Measurements from ENCODE around the gene BRINP2. TPM values are rescaled to one million over a fixed set of nuclear protein-coding genes. Genes with fewer than 3 reads are reported as not detected.
"Not testable (repeated sequence)": the region's sequence is repeated elsewhere in the genome, so short reads cannot be mapped to it uniquely, and the experiment has no call there.

Gene BRINP2
- total RNA-seq, 2 donors from 2014 or later: not detected

DNA sequence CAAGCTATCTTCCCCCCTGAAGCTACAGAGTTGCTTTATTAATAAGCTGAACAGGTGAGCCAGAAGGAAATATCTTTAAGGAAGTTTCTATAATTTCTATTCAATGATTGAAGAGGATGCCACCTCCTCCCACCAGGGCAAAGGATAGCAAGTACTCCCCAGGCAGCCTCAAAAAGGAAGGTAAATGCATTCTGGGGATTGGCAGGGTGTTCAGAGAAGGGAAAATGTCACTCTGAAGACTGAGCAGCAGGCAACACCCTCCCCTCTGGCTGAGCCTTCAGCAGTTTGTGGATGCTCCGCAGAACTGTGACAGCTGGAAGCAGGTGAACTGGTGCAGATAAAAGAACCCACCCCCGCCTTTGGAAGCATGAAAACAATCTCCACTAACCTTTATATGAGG, 140.8 kb downstream of the BRINP2 start:
- Histone ChIP-seq H3K4me1 (no peaks in the 10 kb centered on the region), H3K36me3 (replicated peaks in 1 of 2; ENCODE audit: insufficient read depth in 1 of 2, low read depth in 2 of 2) (no peaks in the 10 kb centered on the region), H3K9me3 (no peaks in the 10 kb centered on the region), H3K27ac (no peak overlapping the region), H3K4me3 (no peak overlapping the region), H3K27me3 (no peaks in the 10 kb centered on the region)
- no peak for ATAC-seq
- TF ChIP-seq, protein P1, sequence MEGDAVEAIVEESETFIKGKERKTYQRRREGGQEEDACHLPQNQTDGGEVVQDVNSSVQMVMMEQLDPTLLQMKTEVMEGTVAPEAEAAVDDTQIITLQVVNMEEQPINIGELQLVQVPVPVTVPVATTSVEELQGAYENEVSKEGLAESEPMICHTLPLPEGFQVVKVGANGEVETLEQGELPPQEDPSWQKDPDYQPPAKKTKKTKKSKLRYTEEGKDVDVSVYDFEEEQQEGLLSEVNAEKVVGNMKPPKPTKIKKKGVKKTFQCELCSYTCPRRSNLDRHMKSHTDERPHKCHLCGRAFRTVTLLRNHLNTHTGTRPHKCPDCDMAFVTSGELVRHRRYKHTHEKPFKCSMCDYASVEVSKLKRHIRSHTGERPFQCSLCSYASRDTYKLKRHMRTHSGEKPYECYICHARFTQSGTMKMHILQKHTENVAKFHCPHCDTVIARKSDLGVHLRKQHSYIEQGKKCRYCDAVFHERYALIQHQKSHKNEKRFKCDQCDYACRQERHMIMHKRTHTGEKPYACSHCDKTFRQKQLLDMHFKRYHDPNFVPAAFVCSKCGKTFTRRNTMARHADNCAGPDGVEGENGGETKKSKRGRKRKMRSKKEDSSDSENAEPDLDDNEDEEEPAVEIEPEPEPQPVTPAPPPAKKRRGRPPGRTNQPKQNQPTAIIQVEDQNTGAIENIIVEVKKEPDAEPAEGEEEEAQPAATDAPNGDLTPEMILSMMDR (IDR thresholded peaks at IDR 0.05): no peak
- no peak for TF ChIP-seq POLR2A (IDR thresholded peaks at IDR 0.05)
- WGBS, 2 donors: 72 to 77% methylated on average over 2 of the region's 2 CpGs
- intact Hi-C loops (cut with DNase I): no loop called here
- DNase-seq: no peak

- H3K27me3 ChIP-seq: no peaks in the 10 kb centered on the region
- H3K4me1 ChIP-seq: no peaks in the 10 kb centered on the region
- no peak for TF ChIP-seq POLR2A (IDR thresholded peaks at IDR 0.05)
- TF ChIP-seq, protein P1 (IDR thresholded peaks at IDR 0.05): no peak
- H3K36me3 ChIP-seq (replicated peaks in 1 of 2; ENCODE audit: insufficient read depth in 1 of 2, low read depth in 2 of 2): no peaks in the 10 kb centered on the region
- no peaks in the 10 kb centered on the region for H3K9me3 ChIP-seq
- H3K4me3 ChIP-seq: no peak overlapping the region
- intact Hi-C loops (cut with DNase I): no loop called here
- WGBS, 2 donors: 19 to 20% methylated on average over 2 of the region's 2 CpGs
- no peak for DNase-seq
- ATAC-seq: no peak
- no peak overlapping the region for H3K27ac ChIP-seq
Measured at GRCh38 chr1:177315261-177315660, 144.5 kb downstream of the BRINP2 start.

- no peak for TF ChIP-seq POLR2A (IDR thresholded peaks at IDR 0.05)
- TF ChIP-seq, protein P1 (IDR thresholded peaks at IDR 0.05): no peak
- Histone ChIP-seq H3K4me1 (no peaks in the 10 kb centered on the region), H3K4me3 (no peak overlapping the region), H3K9me3 (no peaks in the 10 kb centered on the region), H3K27me3 (no peaks in the 10 kb centered on the region), H3K36me3 (replicated peaks in 1 of 2; ENCODE audit: insufficient read depth in 1 of 2, low read depth in 2 of 2) (no peaks in the 10 kb centered on the region), H3K27ac (no peak overlapping the region)
- intact Hi-C loops (cut with DNase I): no loop called here
- ATAC-seq (no peak), DNase-seq (no peak)
- 62 to 80% methylated on average over 4 of the region's 4 CpGs for WGBS, 2 donors
Measured at GRCh38 chr1:177315761-177316160, 145.0 kb downstream of the BRINP2 start.

DNA sequence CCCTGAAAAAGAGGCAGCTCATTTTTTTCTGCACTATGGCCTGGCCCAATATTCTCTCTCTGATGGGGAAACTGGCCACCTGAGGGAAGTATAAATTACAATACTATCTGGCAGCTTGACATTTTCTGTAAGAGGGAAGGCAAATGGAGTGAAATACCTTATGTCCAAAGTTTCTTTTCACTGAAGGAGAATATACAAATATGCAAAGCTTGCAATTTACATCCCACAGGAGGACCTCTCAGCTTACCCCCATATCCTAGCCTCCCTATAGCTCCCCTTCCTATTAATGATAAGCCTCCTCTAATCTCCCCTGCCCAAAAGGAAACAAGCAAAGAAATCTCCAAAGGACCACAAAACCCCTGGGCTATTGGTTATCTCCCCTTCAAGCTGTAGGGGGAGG, 150.7 kb downstream of the BRINP2 start:
- H3K4me3 ChIP-seq; H3K27me3 ChIP-seq; H3K27ac ChIP-seq; H3K9me3 ChIP-seq; intact Hi-C loops (cut with DNase I); ATAC-seq; H3K4me1 ChIP-seq; H3K36me3 ChIP-seq (replicated peaks in 1 of 2; ENCODE audit: insufficient read depth in 1 of 2, low read depth in 2 of 2); DNase-seq: not testable (repeated sequence)

DNA sequence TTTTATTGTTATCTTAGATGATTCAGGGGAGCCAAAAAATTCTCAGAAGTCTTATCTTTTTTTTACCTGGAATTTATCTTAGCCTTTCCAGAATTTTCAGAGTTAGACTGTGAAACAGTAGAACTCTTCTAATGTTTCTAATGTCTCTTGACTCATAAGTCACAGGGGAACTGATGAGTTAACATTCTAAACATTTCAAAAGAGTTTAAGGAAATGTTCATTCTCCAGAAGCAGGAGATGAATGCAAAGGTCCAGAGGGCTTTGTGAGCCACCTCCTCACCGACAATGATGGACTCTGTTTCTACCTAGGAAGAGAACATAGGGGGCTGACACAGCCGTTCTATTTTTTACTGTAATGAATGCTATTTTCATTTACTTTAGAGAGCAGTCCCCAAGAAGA, 157.5 kb downstream of the BRINP2 start:
- intact Hi-C loops (cut with DNase I): no loop called here
- TF ChIP-seq, protein P1 (IDR thresholded peaks at IDR 0.05): no peak
- no peak for TF ChIP-seq POLR2A (IDR thresholded peaks at IDR 0.05)
- Histone ChIP-seq H3K36me3 (replicated peaks in 1 of 2; ENCODE audit: insufficient read depth in 1 of 2, low read depth in 2 of 2) (no peaks in the 10 kb centered on the region), H3K27ac (no peak overlapping the region), H3K4me3 (no peak overlapping the region), H3K9me3 (no peaks in the 10 kb centered on the region), H3K27me3 (no peaks in the 10 kb centered on the region), H3K4me1 (no peaks in the 10 kb centered on the region)
- no peak for ATAC-seq
- 56 to 57% methylated on average over 2 of the region's 2 CpGs for WGBS, 2 donors
- DNase-seq: no peak
